ENCODE results near the gene PADI3. TPM values are rescaled to one million over a fixed set of nuclear protein-coding genes. Genes with fewer than 3 reads are reported as not detected.

PADI3 gene
- total and polyA plus RNA-seq, 2 experiments from 2014 or later = 0.37 to 0.80 TPM

DNA sequence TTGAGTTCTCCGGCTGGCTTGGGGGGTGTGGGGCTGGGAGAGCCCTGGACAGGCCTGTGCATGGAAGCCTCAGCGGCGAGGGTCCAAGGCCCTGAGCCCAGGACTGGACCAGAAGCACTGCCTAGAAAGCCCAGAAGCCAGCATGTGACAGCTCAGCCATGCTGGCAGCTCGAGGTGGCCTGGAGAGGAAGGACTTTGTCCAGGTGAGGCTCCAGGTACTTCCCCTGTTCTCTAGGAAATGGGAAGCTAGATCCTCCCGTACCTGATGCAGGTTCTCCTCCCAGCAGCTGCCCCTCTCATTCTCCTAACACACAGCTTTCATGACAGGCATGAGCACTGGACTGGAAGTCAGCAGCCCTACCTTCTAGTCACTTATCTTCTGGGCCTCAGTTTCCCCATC lies 6.4 kb downstream of the PADI3 start:
- H3K4me3 Mint-ChIP-seq = no peak overlapping the region
- no peak overlapping the region for H3K27ac Mint-ChIP-seq
- H3K4me1 ChIP-seq (ENCODE audit: insufficient read depth) = no peaks in the 10 kb centered on the region
- no peak for DNase-seq (ENCODE audit: low spot score)
- H3K4me1 Mint-ChIP-seq = no peaks in the 10 kb centered on the region; the same call in 2 of the 3 replicates
- no peaks in the 10 kb centered on the region for H3K36me3 Mint-ChIP-seq (ENCODE audit: low read depth)
- H3K9me3 Mint-ChIP-seq = no peaks in the 10 kb centered on the region
- no peak for TF ChIP-seq ZNF114 (CRISPR knock-in tag; IDR thresholded peaks at IDR 0.05)
- TF ChIP-seq EZH2 (IDR thresholded peaks at IDR 0.05; ENCODE audit: low read depth, unreplicated experiment) = no peak
- TF ChIP-seq, protein P1, sequence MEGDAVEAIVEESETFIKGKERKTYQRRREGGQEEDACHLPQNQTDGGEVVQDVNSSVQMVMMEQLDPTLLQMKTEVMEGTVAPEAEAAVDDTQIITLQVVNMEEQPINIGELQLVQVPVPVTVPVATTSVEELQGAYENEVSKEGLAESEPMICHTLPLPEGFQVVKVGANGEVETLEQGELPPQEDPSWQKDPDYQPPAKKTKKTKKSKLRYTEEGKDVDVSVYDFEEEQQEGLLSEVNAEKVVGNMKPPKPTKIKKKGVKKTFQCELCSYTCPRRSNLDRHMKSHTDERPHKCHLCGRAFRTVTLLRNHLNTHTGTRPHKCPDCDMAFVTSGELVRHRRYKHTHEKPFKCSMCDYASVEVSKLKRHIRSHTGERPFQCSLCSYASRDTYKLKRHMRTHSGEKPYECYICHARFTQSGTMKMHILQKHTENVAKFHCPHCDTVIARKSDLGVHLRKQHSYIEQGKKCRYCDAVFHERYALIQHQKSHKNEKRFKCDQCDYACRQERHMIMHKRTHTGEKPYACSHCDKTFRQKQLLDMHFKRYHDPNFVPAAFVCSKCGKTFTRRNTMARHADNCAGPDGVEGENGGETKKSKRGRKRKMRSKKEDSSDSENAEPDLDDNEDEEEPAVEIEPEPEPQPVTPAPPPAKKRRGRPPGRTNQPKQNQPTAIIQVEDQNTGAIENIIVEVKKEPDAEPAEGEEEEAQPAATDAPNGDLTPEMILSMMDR (conservative IDR thresholded peaks at IDR 0.05; ENCODE audit: low read depth in 2 of 2) = no peak
- TF ChIP-seq, protein P2, sequence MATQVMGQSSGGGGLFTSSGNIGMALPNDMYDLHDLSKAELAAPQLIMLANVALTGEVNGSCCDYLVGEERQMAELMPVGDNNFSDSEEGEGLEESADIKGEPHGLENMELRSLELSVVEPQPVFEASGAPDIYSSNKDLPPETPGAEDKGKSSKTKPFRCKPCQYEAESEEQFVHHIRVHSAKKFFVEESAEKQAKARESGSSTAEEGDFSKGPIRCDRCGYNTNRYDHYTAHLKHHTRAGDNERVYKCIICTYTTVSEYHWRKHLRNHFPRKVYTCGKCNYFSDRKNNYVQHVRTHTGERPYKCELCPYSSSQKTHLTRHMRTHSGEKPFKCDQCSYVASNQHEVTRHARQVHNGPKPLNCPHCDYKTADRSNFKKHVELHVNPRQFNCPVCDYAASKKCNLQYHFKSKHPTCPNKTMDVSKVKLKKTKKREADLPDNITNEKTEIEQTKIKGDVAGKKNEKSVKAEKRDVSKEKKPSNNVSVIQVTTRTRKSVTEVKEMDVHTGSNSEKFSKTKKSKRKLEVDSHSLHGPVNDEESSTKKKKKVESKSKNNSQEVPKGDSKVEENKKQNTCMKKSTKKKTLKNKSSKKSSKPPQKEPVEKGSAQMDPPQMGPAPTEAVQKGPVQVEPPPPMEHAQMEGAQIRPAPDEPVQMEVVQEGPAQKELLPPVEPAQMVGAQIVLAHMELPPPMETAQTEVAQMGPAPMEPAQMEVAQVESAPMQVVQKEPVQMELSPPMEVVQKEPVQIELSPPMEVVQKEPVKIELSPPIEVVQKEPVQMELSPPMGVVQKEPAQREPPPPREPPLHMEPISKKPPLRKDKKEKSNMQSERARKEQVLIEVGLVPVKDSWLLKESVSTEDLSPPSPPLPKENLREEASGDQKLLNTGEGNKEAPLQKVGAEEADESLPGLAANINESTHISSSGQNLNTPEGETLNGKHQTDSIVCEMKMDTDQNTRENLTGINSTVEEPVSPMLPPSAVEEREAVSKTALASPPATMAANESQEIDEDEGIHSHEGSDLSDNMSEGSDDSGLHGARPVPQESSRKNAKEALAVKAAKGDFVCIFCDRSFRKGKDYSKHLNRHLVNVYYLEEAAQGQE (IDR thresholded peaks at IDR 0.05; ENCODE audit: unreplicated experiment) = no peak
- no peak for TF ChIP-seq NANOG (IDR thresholded peaks at IDR 0.05; ENCODE audit: borderline replicate concordance)
- no peak for TF ChIP-seq EZH2phosphoT487 (IDR thresholded peaks at IDR 0.05; ENCODE audit: unreplicated experiment)
- TF ChIP-seq POLR2AphosphoS5 (IDR thresholded peaks at IDR 0.05; ENCODE audit: low read depth) = no peak
- TF ChIP-seq ZNF331 (CRISPR knock-in tag; IDR thresholded peaks at IDR 0.05; ENCODE audit: low read depth) = no peak
- TF ChIP-seq, protein P3, sequence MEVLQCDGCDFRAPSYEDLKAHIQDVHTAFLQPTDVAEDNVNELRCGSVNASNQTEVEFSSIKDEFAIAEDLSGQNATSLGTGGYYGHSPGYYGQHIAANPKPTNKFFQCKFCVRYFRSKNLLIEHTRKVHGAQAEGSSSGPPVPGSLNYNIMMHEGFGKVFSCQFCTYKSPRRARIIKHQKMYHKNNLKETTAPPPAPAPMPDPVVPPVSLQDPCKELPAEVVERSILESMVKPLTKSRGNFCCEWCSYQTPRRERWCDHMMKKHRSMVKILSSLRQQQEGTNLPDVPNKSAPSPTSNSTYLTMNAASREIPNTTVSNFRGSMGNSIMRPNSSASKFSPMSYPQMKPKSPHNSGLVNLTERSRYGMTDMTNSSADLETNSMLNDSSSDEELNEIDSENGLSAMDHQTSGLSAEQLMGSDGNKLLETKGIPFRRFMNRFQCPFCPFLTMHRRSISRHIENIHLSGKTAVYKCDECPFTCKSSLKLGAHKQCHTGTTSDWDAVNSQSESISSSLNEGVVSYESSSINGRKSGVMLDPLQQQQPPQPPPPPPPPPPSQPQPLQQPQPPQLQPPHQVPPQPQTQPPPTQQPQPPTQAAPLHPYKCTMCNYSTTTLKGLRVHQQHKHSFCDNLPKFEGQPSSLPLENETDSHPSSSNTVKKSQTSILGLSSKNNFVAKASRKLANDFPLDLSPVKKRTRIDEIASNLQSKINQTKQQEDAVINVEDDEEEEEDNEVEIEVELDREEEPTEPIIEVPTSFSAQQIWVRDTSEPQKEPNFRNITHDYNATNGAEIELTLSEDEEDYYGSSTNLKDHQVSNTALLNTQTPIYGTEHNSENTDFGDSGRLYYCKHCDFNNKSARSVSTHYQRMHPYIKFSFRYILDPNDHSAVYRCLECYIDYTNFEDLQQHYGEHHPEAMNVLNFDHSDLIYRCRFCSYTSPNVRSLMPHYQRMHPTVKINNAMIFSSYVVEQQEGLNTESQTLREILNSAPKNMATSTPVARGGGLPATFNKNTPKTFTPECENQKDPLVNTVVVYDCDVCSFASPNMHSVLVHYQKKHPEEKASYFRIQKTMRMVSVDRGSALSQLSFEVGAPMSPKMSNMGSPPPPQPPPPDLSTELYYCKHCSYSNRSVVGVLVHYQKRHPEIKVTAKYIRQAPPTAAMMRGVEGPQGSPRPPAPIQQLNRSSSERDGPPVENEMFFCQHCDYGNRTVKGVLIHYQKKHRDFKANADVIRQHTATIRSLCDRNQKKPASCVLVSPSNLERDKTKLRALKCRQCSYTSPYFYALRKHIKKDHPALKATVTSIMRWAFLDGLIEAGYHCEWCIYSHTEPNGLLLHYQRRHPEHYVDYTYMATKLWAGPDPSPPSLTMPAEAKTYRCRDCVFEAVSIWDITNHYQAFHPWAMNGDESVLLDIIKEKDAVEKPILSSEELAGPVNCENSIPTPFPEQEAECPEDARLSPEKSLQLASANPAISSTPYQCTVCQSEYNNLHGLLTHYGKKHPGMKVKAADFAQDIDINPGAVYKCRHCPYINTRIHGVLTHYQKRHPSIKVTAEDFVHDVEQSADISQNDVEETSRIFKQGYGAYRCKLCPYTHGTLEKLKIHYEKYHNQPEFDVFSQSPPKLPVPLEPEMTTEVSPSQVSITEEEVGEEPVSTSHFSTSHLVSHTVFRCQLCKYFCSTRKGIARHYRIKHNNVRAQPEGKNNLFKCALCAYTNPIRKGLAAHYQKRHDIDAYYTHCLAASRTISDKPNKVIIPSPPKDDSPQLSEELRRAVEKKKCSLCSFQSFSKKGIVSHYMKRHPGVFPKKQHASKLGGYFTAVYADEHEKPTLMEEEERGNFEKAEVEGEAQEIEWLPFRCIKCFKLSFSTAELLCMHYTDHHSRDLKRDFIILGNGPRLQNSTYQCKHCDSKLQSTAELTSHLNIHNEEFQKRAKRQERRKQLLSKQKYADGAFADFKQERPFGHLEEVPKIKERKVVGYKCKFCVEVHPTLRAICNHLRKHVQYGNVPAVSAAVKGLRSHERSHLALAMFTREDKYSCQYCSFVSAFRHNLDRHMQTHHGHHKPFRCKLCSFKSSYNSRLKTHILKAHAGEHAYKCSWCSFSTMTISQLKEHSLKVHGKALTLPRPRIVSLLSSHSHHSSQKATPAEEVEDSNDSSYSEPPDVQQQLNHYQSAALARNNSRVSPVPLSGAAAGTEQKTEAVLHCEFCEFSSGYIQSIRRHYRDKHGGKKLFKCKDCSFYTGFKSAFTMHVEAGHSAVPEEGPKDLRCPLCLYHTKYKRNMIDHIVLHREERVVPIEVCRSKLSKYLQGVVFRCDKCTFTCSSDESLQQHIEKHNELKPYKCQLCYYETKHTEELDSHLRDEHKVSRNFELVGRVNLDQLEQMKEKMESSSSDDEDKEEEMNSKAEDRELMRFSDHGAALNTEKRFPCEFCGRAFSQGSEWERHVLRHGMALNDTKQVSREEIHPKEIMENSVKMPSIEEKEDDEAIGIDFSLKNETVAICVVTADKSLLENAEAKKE (CRISPR knock-in tag; IDR thresholded peaks at IDR 0.05) = no peak
- H3K27me3 Mint-ChIP-seq (ENCODE audit: insufficient read depth, low read depth, poor library complexity) = peaks cover 11% of the 10 kb centered on the region
- no peak overlapping the region for H3K4me3 ChIP-seq
- H3K27ac ChIP-seq (ENCODE audit: low read depth) = no peak overlapping the region
- H3K4me2 ChIP-seq = no peak overlapping the region
- ATAC-seq = no peak
- H3K9me2 ChIP-seq (ENCODE audit: insufficient read depth) = no peaks in the 10 kb centered on the region
- no peaks in the 10 kb centered on the region for H3F3A ChIP-seq (replicated peaks; ENCODE audit: low read depth)
- no peaks in the 10 kb centered on the region for H3K79me2 ChIP-seq (replicated peaks; ENCODE audit: insufficient read depth)
- H2AFZ ChIP-seq = no peak overlapping the region
- no peaks in the 10 kb centered on the region for H4K20me1 ChIP-seq (replicated peaks; ENCODE audit: insufficient read depth)
- H3K27me3 ChIP-seq (ENCODE audit: insufficient read depth) = no peaks in the 10 kb centered on the region
- no peaks in the 10 kb centered on the region for H3K36me3 ChIP-seq (ENCODE audit: insufficient read depth)

All from GM23338 (cell line).